Measurements from ENCODE around the gene MACROD2.

The MACROD2 gene

GRCh38 chr20:15814911-15815310, 1819.6 kb downstream of the MACROD2 start:
- DNase-seq (ENCODE audit: low read depth), result no peak

GRCh38 chr20:15817351-15817750, 1822.0 kb downstream of the MACROD2 start:
- DNase-seq (ENCODE audit: low read depth), result no peak

- DNase-seq (ENCODE audit: low read depth), result no peak
These were observed 1823.3 kb downstream of the MACROD2 start for GRCh38 chr20:15818651-15819071.

GRCh38 chr20:15823718-15824117, 1828.4 kb downstream of the MACROD2 start:
- DNase-seq (ENCODE audit: low read depth), result no peak

GRCh38 chr20:15827628-15828027, 1832.3 kb downstream of the MACROD2 start:
- DNase-seq (ENCODE audit: low read depth), result no peak

- DNase-seq (ENCODE audit: low read depth), result no peak
These were observed 1835.9 kb downstream of the MACROD2 start for GRCh38 chr20:15831201-15831600.

- DNase-seq (ENCODE audit: low read depth), result no peak
These were observed 1837.2 kb downstream of the MACROD2 start for GRCh38 chr20:15832512-15832911.

GRCh38 chr20:15834857-15835256, 1839.5 kb downstream of the MACROD2 start:
- DNase-seq (ENCODE audit: low read depth), result no peak

- DNase-seq (ENCODE audit: low read depth), result no peak
These were observed 1840.5 kb downstream of the MACROD2 start for GRCh38 chr20:15835811-15836210.

GRCh38 chr20:15836634-15837033, 1841.3 kb downstream of the MACROD2 start:
- no peak for DNase-seq (ENCODE audit: low read depth)

- no peak for DNase-seq (ENCODE audit: low read depth)
These were observed 1842.2 kb downstream of the MACROD2 start for GRCh38 chr20:15837563-15837962.

- DNase-seq (ENCODE audit: low read depth), result no peak
These were observed 1843.2 kb downstream of the MACROD2 start for GRCh38 chr20:15838466-15838865.

- DNase-seq (ENCODE audit: low read depth), result no peak
These were observed 1845.5 kb downstream of the MACROD2 start for GRCh38 chr20:15840636-15841301.

GRCh38 chr20:15842872-15843271, 1847.6 kb downstream of the MACROD2 start:
- DNase-seq (ENCODE audit: low read depth), result no peak

GRCh38 chr20:15843777-15844176, 1848.5 kb downstream of the MACROD2 start:
- DNase-seq (ENCODE audit: low read depth), result no peak

- DNase-seq (ENCODE audit: low read depth), result no peak
These were observed 1852.0 kb downstream of the MACROD2 start for GRCh38 chr20:15847196-15847784.

GRCh38 chr20:15848126-15848525, 1852.8 kb downstream of the MACROD2 start:
- no peak for DNase-seq (ENCODE audit: low read depth)

- no peak for DNase-seq (ENCODE audit: low read depth)
These were observed 1853.8 kb downstream of the MACROD2 start for GRCh38 chr20:15848995-15849610.

- no peak for DNase-seq (ENCODE audit: low read depth)
These were observed 1856.4 kb downstream of the MACROD2 start for GRCh38 chr20:15851576-15852215.

GRCh38 chr20:15854911-15855310, 1859.6 kb downstream of the MACROD2 start:
- DNase-seq (ENCODE audit: low read depth), result no peak

- DNase-seq (ENCODE audit: low read depth), result no peak
These were observed 1862.0 kb downstream of the MACROD2 start for GRCh38 chr20:15857173-15857784.

- no peak for DNase-seq (ENCODE audit: low read depth)
These were observed 1863.7 kb downstream of the MACROD2 start for GRCh38 chr20:15859061-15859460.

- DNase-seq (ENCODE audit: low read depth), result no peak
These were observed 1865.5 kb downstream of the MACROD2 start for GRCh38 chr20:15860850-15861249.

All from non-pigmented ciliary epithelial cell (primary cell).